Measurements from ENCODE around the gene TMEM252. TPM values are rescaled to one million over a fixed set of nuclear protein-coding genes. Genes with fewer than 3 reads are reported as not detected.

The TMEM252 gene
- not detected for total RNA-seq

GRCh38 chr9:68540712-68541535, at the start of gene TMEM252:
TSS of gene TMEM252 (minus strand) at chr9:68540883. CDS start at chr9:68540814, 69 bp downstream.
- DNase-seq (ENCODE audit: low spot score in 2 of 2) = no peak

GRCh38 chr9:68585034-68585761, 44.5 kb upstream of the TMEM252 start:
- 76 to 77% methylated on average over 19 of the region's 19 CpGs for WGBS, 2 donors
- TF ChIP-seq, protein P1, sequence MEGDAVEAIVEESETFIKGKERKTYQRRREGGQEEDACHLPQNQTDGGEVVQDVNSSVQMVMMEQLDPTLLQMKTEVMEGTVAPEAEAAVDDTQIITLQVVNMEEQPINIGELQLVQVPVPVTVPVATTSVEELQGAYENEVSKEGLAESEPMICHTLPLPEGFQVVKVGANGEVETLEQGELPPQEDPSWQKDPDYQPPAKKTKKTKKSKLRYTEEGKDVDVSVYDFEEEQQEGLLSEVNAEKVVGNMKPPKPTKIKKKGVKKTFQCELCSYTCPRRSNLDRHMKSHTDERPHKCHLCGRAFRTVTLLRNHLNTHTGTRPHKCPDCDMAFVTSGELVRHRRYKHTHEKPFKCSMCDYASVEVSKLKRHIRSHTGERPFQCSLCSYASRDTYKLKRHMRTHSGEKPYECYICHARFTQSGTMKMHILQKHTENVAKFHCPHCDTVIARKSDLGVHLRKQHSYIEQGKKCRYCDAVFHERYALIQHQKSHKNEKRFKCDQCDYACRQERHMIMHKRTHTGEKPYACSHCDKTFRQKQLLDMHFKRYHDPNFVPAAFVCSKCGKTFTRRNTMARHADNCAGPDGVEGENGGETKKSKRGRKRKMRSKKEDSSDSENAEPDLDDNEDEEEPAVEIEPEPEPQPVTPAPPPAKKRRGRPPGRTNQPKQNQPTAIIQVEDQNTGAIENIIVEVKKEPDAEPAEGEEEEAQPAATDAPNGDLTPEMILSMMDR (IDR thresholded peaks at IDR 0.05) = no peak
- no peak for TF ChIP-seq POLR2A (IDR thresholded peaks at IDR 0.05)
- H3K4me3 ChIP-seq (ENCODE audit: low read depth, poor library complexity, severe bottlenecking) = no peak overlapping the region
- no peak for DNase-seq (ENCODE audit: low spot score in 2 of 2)
- intact Hi-C loops (cut with DNase I; ENCODE audit: low total_unique reads) = loop anchor here (10.0 kb wide), 1 partner anchor 420 kb away; no protein-coding TSS in a partner anchor

More at GRCh38 chr9:68540712-68541535, at the start of gene TMEM252:
- TF ChIP-seq POLR2A (IDR thresholded peaks at IDR 0.05) = no peak
- TF ChIP-seq, protein P1 (IDR thresholded peaks at IDR 0.05) = no peak
- WGBS, 2 donors = 38 to 43% methylated on average over 8 of the region's 8 CpGs
- intact Hi-C loops (cut with DNase I; ENCODE audit: low total_unique reads) = no loop called here
- no peak within 1 kb of the TSS for H3K4me3 ChIP-seq (ENCODE audit: low read depth, poor library complexity, severe bottlenecking)

DNA sequence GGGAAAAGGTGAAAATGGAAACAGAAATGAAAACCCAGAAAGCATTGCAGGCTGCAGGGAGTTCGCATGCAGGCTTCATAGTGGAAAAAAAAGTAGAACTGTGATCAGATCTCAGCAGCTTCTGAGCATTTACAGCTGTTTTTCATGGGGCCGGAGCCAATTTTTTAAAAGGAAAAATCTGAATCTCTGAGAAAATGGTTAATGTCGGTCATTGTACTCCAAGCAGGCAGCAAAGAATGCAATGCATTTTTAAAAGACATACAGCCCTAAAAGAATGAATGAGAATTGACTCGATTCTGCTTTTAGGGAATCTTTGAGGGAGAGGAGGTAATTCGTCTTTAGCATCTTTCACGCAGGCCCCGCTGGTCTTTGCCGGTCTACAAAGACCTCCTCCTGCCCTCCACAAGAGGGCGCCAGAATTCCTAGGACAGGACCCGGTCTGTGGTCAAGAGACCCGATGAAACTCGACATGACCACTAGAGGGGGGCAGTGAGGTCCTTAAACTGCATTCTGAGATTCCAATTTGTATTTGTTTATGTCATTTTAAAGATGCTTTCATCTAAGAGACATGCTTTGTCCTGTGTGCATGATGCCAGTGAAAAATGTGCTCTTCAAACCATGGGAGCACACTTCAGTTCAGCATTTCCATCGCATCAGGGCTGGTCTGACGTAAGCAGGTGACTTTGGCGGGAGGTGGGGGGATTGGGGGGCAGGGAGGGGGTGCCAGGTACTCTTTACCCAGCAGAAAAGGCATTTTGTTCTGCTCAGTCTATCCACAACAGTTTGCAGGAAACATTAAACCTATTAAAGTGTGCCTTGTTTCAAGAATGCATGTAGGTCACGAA, 43.7 kb upstream of the TMEM252 start:
- 22 to 23% methylated on average over 16 of the region's 16 CpGs for whole genome bisulfite sequencing, 2 donors

GRCh38 chr9:68581696-68582095, 41.0 kb upstream of the TMEM252 start:
- no peak overlapping the region for H3K4me3 ChIP-seq (ENCODE audit: low read depth, poor library complexity, severe bottlenecking)
- DNase-seq (ENCODE audit: low spot score in 2 of 2) = no peak
- no peak for TF ChIP-seq POLR2A (IDR thresholded peaks at IDR 0.05)
- TF ChIP-seq, protein P1 (IDR thresholded peaks at IDR 0.05) = no peak
- 85 to 88% methylated on average over 3 of the region's 3 CpGs for WGBS, 2 donors
- intact Hi-C loops (cut with DNase I; ENCODE audit: low total_unique reads) = loop anchor here (10.0 kb wide), 1 partner anchor 423 kb away; no protein-coding TSS in a partner anchor

More for the DNA sequence above, 43.7 kb upstream of the TMEM252 start:
- intact Hi-C loops (cut with DNase I; ENCODE audit: low total_unique reads) = loop anchor here (10.0 kb wide), 1 partner anchor 420 kb away; no protein-coding TSS in a partner anchor
- TF ChIP-seq, protein P1 (IDR thresholded peaks at IDR 0.05) = peak in 1 of 3 donors; percentile 93
- TF ChIP-seq POLR2A (IDR thresholded peaks at IDR 0.05) = no peak
- no peak overlapping the region for H3K4me3 ChIP-seq (ENCODE audit: low read depth, poor library complexity, severe bottlenecking)
- DNase-seq (ENCODE audit: low spot score in 2 of 2) = peak; percentile 75 to 91

Data from lower leg skin (tissue), 4 donors.